Placental epithelial cell (primary cell): ENCODE measurements around the gene TNFSF8. TPM values are rescaled to one million over a fixed set of nuclear protein-coding genes. Genes with fewer than 3 reads are reported as not detected.

Experiments used
- total RNA-seq: library from RNA; depleted of rRNA; stranded (reverse); fragments of >200 nt; gene quantifications from 2 replicates; pipeline ENCODE4 v1.2.3, GENCODE V29; 2012

TNFSF8 gene
- total RNA-seq: not detected in 2 replicates

GRCh38 chr9:114930056-114930812 is at the start of gene TNFSF8:
Gene TNFSF8 (minus strand): TSS chr9:114930591. CDS start chr9:114930303, 288 bp downstream.

Other genes with a start within 250 kb of the TNFSF8 start
- not detected in 2 replicates for gene TEX48, start 248.4 kb downstream of the TNFSF8 start, total RNA-seq
- 0.22 TPM in 1 of 2 replicates, not detected in the other for gene TNFSF15, start 124.6 kb downstream of the TNFSF8 start, total RNA-seq
- gene TNC, start 187.6 kb upstream of the TNFSF8 start, total RNA-seq: 18.1 and 119 TPM in 2 replicates